ENCODE measurements around the gene STXBP6. TPM values are rescaled to one million over a fixed set of nuclear protein-coding genes. Genes with fewer than 3 reads are reported as not detected.

The STXBP6 gene
- total and polyA plus RNA-seq, 2 of the 13 experiments (the other 11 are each of a cell fraction or from before 2014, with no cell fraction given): 35.3 to 42.8 TPM

- TF ChIP-seq ZNF318 (CRISPR knock-in tag; IDR thresholded peaks at IDR 0.05) (0 out of 2 replicates have a peak, but pooled peaks have one; percentile 56), SSRP1 (CRISPR knock-in tag; IDR thresholded peaks at IDR 0.05) (peak; percentile 94; the same call in 1 of the 2 replicates), ZNF788 (CRISPR knock-in tag; IDR thresholded peaks at IDR 0.05; ENCODE audit: borderline replicate concordance) (no peak; the same call in 1 of the 2 replicates), SALL2 (CRISPR knock-in tag; IDR thresholded peaks at IDR 0.05) (0 out of 2 replicates have a peak, but pooled peaks have one; percentile 70), NR2F6 (IDR thresholded peaks at IDR 0.05) (no peak), NR2F6 (CRISPR knock-in tag; IDR thresholded peaks at IDR 0.05) (0 out of 2 replicates have a peak, but pooled peaks have one; percentile 47), TCF7L2 (IDR thresholded peaks at IDR 0.05; ENCODE audit: low read depth, low read length) (no peak), SP4 (CRISPR knock-in tag; IDR thresholded peaks at IDR 0.05) (no peak; the same call in 1 of the 2 replicates), ETS1 (CRISPR knock-in tag; IDR thresholded peaks at IDR 0.05) (no peak), ATF7-NPFF (CRISPR knock-in tag; IDR thresholded peaks at IDR 0.05; ENCODE audit: low read depth) (peak; percentile 56; the same call in 1 of the 2 replicates), ZNF557 (CRISPR knock-in tag; IDR thresholded peaks at IDR 0.05) (peak; percentile 89; the same call in 1 of the 2 replicates), BRCA1 (CRISPR knock-in tag; IDR thresholded peaks at IDR 0.05) (peak; percentile 60; the same call in 1 of the 2 replicates), PITX1 (CRISPR knock-in tag; IDR thresholded peaks at IDR 0.05) (peak; percentile 44; the same call in 1 of the 2 replicates), KLF16 (CRISPR knock-in tag; IDR thresholded peaks at IDR 0.05) (peak in 1 of 2 experiments; percentile 90; a peak in 2 of 4 replicates), MIER3 (CRISPR knock-in tag; IDR thresholded peaks at IDR 0.05; ENCODE audit: borderline replicate concordance) (peak; percentile 84; the same call in 1 of the 2 replicates), RCOR2 (CRISPR knock-in tag; IDR thresholded peaks at IDR 0.05) (no peak), RXRA (CRISPR knock-in tag; IDR thresholded peaks at IDR 0.05) (peak; percentile 26; the same call in 1 of the 2 replicates), PPARG (CRISPR knock-in tag; conservative IDR thresholded peaks at IDR 0.05) (peak; percentile 79), TP53 (CRISPR knock-in tag; conservative IDR thresholded peaks at IDR 0.05) (peak; percentile 64; the same call in 1 of the 2 replicates), TOPORS (CRISPR knock-in tag; IDR thresholded peaks at IDR 0.05) (0 out of 2 replicates have a peak, but pooled peaks have one; percentile 28), CBX5 (CRISPR knock-in tag; IDR thresholded peaks at IDR 0.05; ENCODE audit: borderline replicate concordance) (peak; percentile 89; the same call in 1 of the 2 replicates), MIXL1 (CRISPR knock-in tag; IDR thresholded peaks at IDR 0.05) (peak; percentile 91)
These were observed 243.8 kb downstream of the STXBP6 start (continued) for GRCh38 chr14:24806061-24806678.

Data from HepG2 (cell line).